A549 (cell line): ENCODE data around the gene HK1. TPM values are rescaled to one million over a fixed set of nuclear protein-coding genes. Genes with fewer than 3 reads are reported as not detected.

Experiments
- ATAC-seq, 2 experiments: fragments of 200-7000 bp in 1 of 2; fragments of >200 bp in 1 of 2; cut with Nextera tagmentation in 1 of 2; cut with Tn5 transposase in 1 of 2; 3 replicates each; pipeline versions ENCODE4 v1.8.0 to v1.9.1; 2018 to 2020; ENCODE audit warnings: mild to moderate bottlenecking in 1 of 2, moderate library complexity in 1 of 2
- CTCF ChIA-PET: fragments of 300-600 bp; sonication (Branson Sonifier 250); formaldehyde crosslinking; extraction: SDS; loops from one replicate; lab custom pipeline; 2021; ENCODE audit warnings: antibody characterized with exemption, inconsistent platforms; lab: Yijun Ruan, JAX
- POLR2A ChIA-PET: fragments of 350-600 bp; formaldehyde crosslinking; extraction: SDS; loops from one replicate; lab custom pipeline; 2021; ENCODE audit warnings: antibody characterized with exemption, inconsistent platforms; lab: Yijun Ruan, JAX
- DNase-seq, 2 experiments: peaks; one replicate each; pipeline versions ENCODE4 v3.0.0 to v3.0.0-alpha.2; 2011 to 2016; ENCODE audit warnings: low read depth in 1 of 2, low spot score in 1 of 2
- FAIRE-seq: peaks from 2 replicates; lab custom pipeline; 2011; peaks lifted over from hg19 to GRCh38; lab: Jason Lieb, UNC
- H3K27ac ChIP-seq, 2 experiments: fragments of >200 bp; sonication (Bioruptor Twin); formaldehyde crosslinking; 3 replicates each; pipeline ENCODE4 v1.5.1; 2016 to 2017
- H3K4me1 ChIP-seq: fragments of >200 bp; sonication (Bioruptor Twin); formaldehyde crosslinking; 3 replicates; pipeline ENCODE4 v1.6.1; 2016
- H3K4me2 ChIP-seq: fragments of >200 bp; sonication (Bioruptor Twin); formaldehyde crosslinking; 3 replicates; pipeline ENCODE4 v1.6.1; 2016
- H3K4me3 ChIP-seq: fragments of >200 bp; sonication (Bioruptor Twin); formaldehyde crosslinking; 3 replicates; pipeline ENCODE4 v1.5.1; 2016
- H3K9me3 ChIP-seq: fragments of >200 bp; sonication (Bioruptor Twin); formaldehyde crosslinking; 3 replicates; pipeline ENCODE4 v1.6.1; 2016
- ATOH8 ChIP-seq: fragments of 250-450 bp; sonication (Bioruptor Pico); IDR thresholded peaks from 2 replicates; pipeline ENCODE4 v1.5.0; 2020; ENCODE audit warnings: low read depth, mild to moderate bottlenecking, moderate library complexity
- BCL3 ChIP-seq: fragments of >200 bp; sonication (Bioruptor Twin); formaldehyde crosslinking; IDR thresholded peaks from 3 replicates; pipeline ENCODE4 v1.6.1; 2016
- BHLHE40 ChIP-seq: IDR thresholded peaks from 2 replicates; pipeline ENCODE4 v1.6.1; 2012; ENCODE audit warnings: low read depth, low read length, inconsistent platforms
- CBX2 ChIP-seq: fragments of 200-600 bp; sonication (generic); IDR thresholded peaks from 2 replicates; pipeline ENCODE4 v1.6.1; 2016; ENCODE audit warnings: low read depth, mild to moderate bottlenecking, borderline replicate concordance
- ELK1 ChIP-seq: fragments of 150-350 bp; IDR thresholded peaks from 2 replicates; pipeline ENCODE4 v1.6.1; 2014; ENCODE audit warnings: low read depth, mild to moderate bottlenecking, low read length
- ESRRA ChIP-seq: fragments of 150-350 bp; IDR thresholded peaks from 2 replicates; pipeline ENCODE4 v1.6.1; 2014; ENCODE audit warnings: mild to moderate bottlenecking, low read length, borderline replicate concordance
- GATA3 ChIP-seq: IDR thresholded peaks from 2 replicates; pipeline ENCODE4 v1.6.1; 2012; ENCODE audit warnings: borderline replicate concordance
- HMGXB4 ChIP-seq: fragments of 250-450 bp; sonication (Bioruptor Pico); IDR thresholded peaks from 2 replicates; pipeline ENCODE4 v1.5.0; 2021; ENCODE audit warnings: mild to moderate bottlenecking, moderate library complexity, borderline replicate concordance
- JUN ChIP-seq, 2 experiments: fragments of >200 bp; sonication (Bioruptor Twin); formaldehyde crosslinking; IDR thresholded peaks; 2 replicates in 1 of 2; 3 replicates in 1 of 2; pipeline ENCODE4 v1.6.1; 2016 to 2017
- JUNB ChIP-seq: fragments of >200 bp; sonication (Bioruptor Twin); formaldehyde crosslinking; IDR thresholded peaks from 2 replicates; pipeline ENCODE4 v1.6.1; 2016
- KDM1A ChIP-seq: fragments of 200-600 bp; sonication (generic); IDR thresholded peaks from 2 replicates; pipeline ENCODE4 v1.6.1; 2016; ENCODE audit warnings: low read depth, mild to moderate bottlenecking
- MAZ ChIP-seq: fragments of 150-350 bp; IDR thresholded peaks from 2 replicates; pipeline ENCODE4 v1.6.1; 2014; ENCODE audit warnings: antibody characterized with exemption, low read depth, low read length, borderline replicate concordance
- MYC ChIP-seq: IDR thresholded peaks from 2 replicates; pipeline ENCODE4 v1.6.1; 2012; ENCODE audit warnings: mild to moderate bottlenecking, inconsistent platforms, low read length, improper control_type of control experiment, borderline replicate concordance
- NPAS2 ChIP-seq: fragments of 250-450 bp; sonication (Bioruptor Pico); IDR thresholded peaks from 2 replicates; pipeline ENCODE4 v1.8.0; 2022; ENCODE audit warnings: mild to moderate bottlenecking, moderate library complexity, borderline replicate concordance
- PBX3 ChIP-seq: IDR thresholded peaks from 2 replicates; pipeline ENCODE4 v1.6.1; 2012
- PHF8 ChIP-seq: fragments of 200-600 bp; sonication (generic); IDR thresholded peaks from 2 replicates; pipeline ENCODE4 v1.6.1; 2016; ENCODE audit warnings: low read depth, mild to moderate bottlenecking, antibody characterized with exemption, moderate library complexity, borderline replicate concordance
- POLR2AphosphoS2 ChIP-seq: conservative IDR thresholded peaks from 2 replicates; pipeline ENCODE4 v1.6.1; 2012; ENCODE audit warnings: low read length, improper control_type of control experiment, inconsistent platforms
- REST ChIP-seq: fragments of 200-600 bp; sonication (generic); IDR thresholded peaks from 2 replicates; pipeline ENCODE4 v1.6.1; 2016; ENCODE audit warnings: antibody characterized with exemption, mild to moderate bottlenecking, moderate library complexity
- RFX5 ChIP-seq: fragments of 450-650 bp; IDR thresholded peaks from 2 replicates; pipeline ENCODE4 v1.7.1; 2014; ENCODE audit warnings: antibody characterized with exemption, mild to moderate bottlenecking, moderate library complexity
- SMC3 ChIP-seq: fragments of >200 bp; sonication (Bioruptor Twin); formaldehyde crosslinking; IDR thresholded peaks from 3 replicates; pipeline ENCODE4 v1.6.1; 2018; ENCODE audit warnings: inconsistent platforms
- TP53 ChIP-seq: fragments of 250-450 bp; sonication (Bioruptor Pico); IDR thresholded peaks from 2 replicates; pipeline ENCODE4 v1.5.0; 2021; ENCODE audit warnings: mild to moderate bottlenecking, moderate library complexity
- ZNF302 ChIP-seq: fragments of 250-450 bp; sonication (Bioruptor Pico); IDR thresholded peaks from 2 replicates; pipeline ENCODE4 v1.9.0; 2021; ENCODE audit warnings: inconsistent platforms, mild to moderate bottlenecking, moderate library complexity
- WGBS: methylation state at CpG from one replicate; pipeline ENCODE4 v1.1.6; 2017; ENCODE audit errors: missing lambda C conversion rate; 5-methylcytosine and 5-hydroxymethylcytosine counted together
- polyA plus RNA-seq, 4 experiments: library from polyadenylated mRNA; depleted of rRNA in 3 of 4; stranded (reverse); fragments of >200 nt; fragmentation: RNase III in 1 of 4; extraction: RNeasy Plus Mini Kit Qiagen cat#74134 plus additional on column Dnase treatment in 1 of 4; gene quantifications; 2 replicates in 3 of 4; 3 replicates in 1 of 4; pipeline ENCODE4 v1.2.3, GENCODE V29; 2011 to 2017

HK1 gene
- polyA plus RNA-seq, 2 of the 4 experiments (the other 2 are of a cell fraction) = 17.3 to 58.9 TPM

- TF ChIP-seq ELK1 = no peak
- no peak for TF ChIP-seq BCL3
Measured at GRCh38 chr10:69403519-69403918, 125.2 kb downstream of the HK1 start (continued).

GRCh38 chr10:69404786-69405185, 126.5 kb downstream of the HK1 start:
- POLR2A ChIA-PET = interaction anchor here (1.0 kb wide), 1 partner anchor 169 kb away, joined by 5 read pairs; no protein-coding TSS in a partner anchor
- ATAC-seq (no peak), DNase-seq (no peak), FAIRE-seq (no peak)
- TF ChIP-seq PBX3 (no peak), TP53 (CRISPR knock-in tag) (no peak), REST (no peak), MYC (no peak), RFX5 (no peak), NPAS2 (CRISPR knock-in tag) (no peak), JUNB (no peak), CBX2 (no peak), SMC3 (no peak), ZNF302 (CRISPR knock-in tag) (no peak), BHLHE40 (no peak)
- Histone ChIP-seq H3K4me3 (no peak overlapping the region), H3K27ac (no peak overlapping the region), H3K4me2 (no peak overlapping the region), H3K9me3 (no peaks in the 10 kb centered on the region), H3K4me1 (peaks cover 14% of the 10 kb centered on the region)
- CTCF ChIA-PET = interaction anchor here (0.6 to 21.3 kb wide), 8 partner anchors 51 to 1058 kb away, joined by 3 to 424 read pairs (median 4); no protein-coding TSS in a partner anchor
- WGBS = 96% methylated on average over 10 of the region's 10 CpGs

- 84% methylated on average over 4 of the region's 4 CpGs for WGBS
- Histone ChIP-seq H3K4me2 (no peak overlapping the region), H3K4me3 (no peak overlapping the region), H3K27ac (no peak overlapping the region), H3K9me3 (no peaks in the 10 kb centered on the region), H3K4me1 (peaks cover 14% of the 10 kb centered on the region)
- TF ChIP-seq POLR2AphosphoS2 = no peak
- TF ChIP-seq ESRRA = no peak
- TF ChIP-seq GATA3 = no peak
- no peak for TF ChIP-seq MAZ
- no peak for TF ChIP-seq ATOH8 (CRISPR knock-in tag)
- TF ChIP-seq NPAS2 (CRISPR knock-in tag) = no peak
- TF ChIP-seq PHF8 = no peak
- no peak for TF ChIP-seq HMGXB4 (CRISPR knock-in tag)
- TF ChIP-seq JUN (IDR thresholded peaks at IDR 0.05) = no peak
- no peak for TF ChIP-seq PBX3
- no peak for TF ChIP-seq JUNB
- TF ChIP-seq BHLHE40 = no peak
- no peak for TF ChIP-seq KDM1A
- FAIRE-seq = no peak
- CTCF ChIA-PET = interaction anchor here (0.6 to 21.3 kb wide), 11 partner anchors 9 to 1058 kb away, joined by 3 to 424 read pairs (median 5); no protein-coding TSS in a partner anchor
- POLR2A ChIA-PET = no interaction called here
- ATAC-seq = no peak
- DNase-seq = no peak
Measured at GRCh38 chr10:69405221-69405620, 126.9 kb downstream of the HK1 start.
